ENCODE measurements around the gene MAF. TPM values are rescaled to one million over a fixed set of nuclear protein-coding genes. Genes with fewer than 3 reads are reported as not detected.
A peak's percentile ranks its signal among the peaks of the same experiment; 100 is the strongest.

Gene MAF
- total and polyA plus RNA-seq, 2 experiments from 2014 or later = 3.7 to 21.5 TPM

- H3K36me3 ChIP-seq = no peaks in the 10 kb centered on the region
- TF ChIP-seq CTCF (IDR thresholded peaks at IDR 0.05; ENCODE audit: low read depth, low read length) = no peak
- H3K4me1 ChIP-seq (ENCODE audit: low read depth) = peaks cover 22% of the 10 kb centered on the region
- peak; percentile 50 to 80 for DNase-seq (ENCODE audit: low read depth in 1 of 2, low spot score in 1 of 2)
- no peaks in the 10 kb centered on the region for H3K27me3 ChIP-seq
- H3K27ac ChIP-seq = no peak overlapping the region
- no peaks in the 10 kb centered on the region for H3K9me3 ChIP-seq (ENCODE audit: low read depth)
- H3K4me3 ChIP-seq = peak overlapping the region; percentile 42
Measured at GRCh38 chr16:79598348-79599181, 2.0 kb downstream of the MAF start.

GRCh38 chr16:79598063-79598347 lies 2.5 kb downstream of the MAF start:
- peak overlapping the region; percentile 42 for H3K4me3 ChIP-seq
- no peak for TF ChIP-seq CTCF (IDR thresholded peaks at IDR 0.05; ENCODE audit: low read depth, low read length)
- no peaks in the 10 kb centered on the region for H3K9me3 ChIP-seq (ENCODE audit: low read depth)
- no peaks in the 10 kb centered on the region for H3K36me3 ChIP-seq
- no peak for DNase-seq (ENCODE audit: low read depth in 1 of 2, low spot score in 1 of 2)
- H3K27ac ChIP-seq = no peak overlapping the region
- H3K4me1 ChIP-seq (ENCODE audit: low read depth) = peaks cover 22% of the 10 kb centered on the region
- no peaks in the 10 kb centered on the region for H3K27me3 ChIP-seq

DNA sequence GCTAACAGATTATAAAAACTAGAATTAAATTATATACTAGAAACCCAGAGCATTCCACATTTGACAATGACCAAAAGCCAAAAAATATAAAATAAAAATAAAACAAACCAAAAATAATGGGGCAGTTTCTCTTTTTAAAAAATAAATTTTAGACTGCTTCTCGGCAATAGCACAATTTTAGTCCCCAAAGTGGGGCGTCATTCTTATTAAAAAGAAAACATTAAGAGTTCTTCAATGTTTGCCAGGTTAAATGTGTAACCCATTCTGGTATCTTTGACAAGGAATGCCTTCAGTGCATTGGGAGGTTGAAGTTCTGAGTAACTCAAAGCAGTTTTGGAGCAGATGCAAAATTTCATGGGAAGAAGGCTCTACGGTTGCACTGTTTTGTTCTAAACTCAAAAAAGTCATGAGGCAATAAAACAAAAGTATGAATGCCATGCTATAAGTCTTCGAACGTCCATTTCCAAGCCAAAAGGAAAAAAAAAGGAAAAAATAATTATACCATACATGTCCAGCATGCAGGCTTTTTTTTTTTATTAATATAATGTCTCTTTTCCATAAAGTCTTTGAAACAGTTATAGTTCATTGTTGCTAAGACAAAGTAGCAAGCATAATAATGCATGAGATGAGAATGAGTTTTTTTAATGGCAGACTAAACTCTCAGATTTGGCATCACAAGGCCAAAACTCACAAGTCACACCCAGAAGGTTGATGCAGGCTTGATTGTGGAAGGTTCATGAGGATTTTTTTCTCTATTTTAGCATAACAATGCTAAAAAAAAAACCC lies 3.1 kb downstream of the MAF start:
- Histone ChIP-seq H3K27me3 (no peaks in the 10 kb centered on the region), H3K4me3 (peak overlapping the region; percentile 42), H3K27ac (no peak overlapping the region), H3K9me3 (ENCODE audit: low read depth) (no peaks in the 10 kb centered on the region), H3K36me3 (no peaks in the 10 kb centered on the region), H3K4me1 (ENCODE audit: low read depth) (peaks cover 23% of the 10 kb centered on the region)
- peak in 1 of 2 donors; percentile 3 for DNase-seq (ENCODE audit: low read depth in 1 of 2, low spot score in 1 of 2)
- no peak for TF ChIP-seq CTCF (IDR thresholded peaks at IDR 0.05; ENCODE audit: low read depth, low read length)

- no peaks in the 10 kb centered on the region for H3K27me3 ChIP-seq
- no peak for TF ChIP-seq CTCF (IDR thresholded peaks at IDR 0.05; ENCODE audit: low read depth, low read length)
- peaks cover 23% of the 10 kb centered on the region for H3K4me1 ChIP-seq (ENCODE audit: low read depth)
- H3K27ac ChIP-seq = no peak overlapping the region
- H3K9me3 ChIP-seq (ENCODE audit: low read depth) = no peaks in the 10 kb centered on the region
- H3K36me3 ChIP-seq = no peaks in the 10 kb centered on the region
- DNase-seq (ENCODE audit: low read depth in 1 of 2, low spot score in 1 of 2) = no peak
- H3K4me3 ChIP-seq = no peak overlapping the region
Measured at GRCh38 chr16:79595931-79596450, 4.5 kb downstream of the MAF start.

- Histone ChIP-seq H3K36me3 (no peaks in the 10 kb centered on the region), H3K27ac (no peak overlapping the region), H3K4me3 (no peak overlapping the region), H3K4me1 (ENCODE audit: low read depth) (peaks cover 23% of the 10 kb centered on the region), H3K9me3 (ENCODE audit: low read depth) (no peaks in the 10 kb centered on the region), H3K27me3 (no peaks in the 10 kb centered on the region)
- DNase-seq (ENCODE audit: low read depth in 1 of 2, low spot score in 1 of 2) = peak in 1 of 2 donors; percentile 2
- no peak for TF ChIP-seq CTCF (IDR thresholded peaks at IDR 0.05; ENCODE audit: low read depth, low read length)
Measured at GRCh38 chr16:79595231-79595641, 5.3 kb downstream of the MAF start.

Measured in cardiac muscle cell (in vitro differentiated cells and primary cell).